ENCODE measurements around the gene CWC25. TPM values are rescaled to one million over a fixed set of nuclear protein-coding genes. Genes with fewer than 3 reads are reported as not detected.
"Not testable (repeated sequence)": the region's sequence is repeated elsewhere in the genome, so short reads cannot be mapped to it uniquely, and the experiment has no call there.

CWC25 gene
- total RNA-seq, 1 donor from 2014 or later, result 16.8 TPM

GRCh38 chr17:38852771-38853291 lies 27.7 kb upstream of the CWC25 start:
- no peak for DNase-seq

- DNase-seq, result no peak
Measured at GRCh38 chr17:38851434-38851833, 26.3 kb upstream of the CWC25 start.

GRCh38 chr17:38850374-38850773 lies 25.3 kb upstream of the CWC25 start:
- DNase-seq, result no peak

- DNase-seq, result no peak
Measured at GRCh38 chr17:38848939-38849605, 24.0 kb upstream of the CWC25 start.

GRCh38 chr17:38848557-38848891 lies 23.4 kb upstream of the CWC25 start:
- no peak for DNase-seq

GRCh38 chr17:38844261-38844757 lies 19.2 kb upstream of the CWC25 start:
- DNase-seq, result no peak

GRCh38 chr17:38825762-38826247 lies 684 bp upstream of the CWC25 start:
- no peak for DNase-seq

- no peak for DNase-seq
Measured at GRCh38 chr17:38815576-38816193, 9.4 kb downstream of the CWC25 start.

- DNase-seq, result no peak
Measured at GRCh38 chr17:38809828-38810227, 15.3 kb downstream of the CWC25 start.

- DNase-seq, result peak; percentile 56
Measured at GRCh38 chr17:38800237-38800760, 24.8 kb downstream of the CWC25 start.

GRCh38 chr17:38799501-38800236 lies 25.5 kb downstream of the CWC25 start, which contains the start of gene PIP4K2B:
Gene PIP4K2B (minus strand): TSS chr17:38799556. CDS start chr17:38799424, 132 bp downstream.
- DNase-seq, result peak; percentile 92

- DNase-seq, result peak; percentile 69
Measured at GRCh38 chr17:38798614-38799500, 26.3 kb downstream of the CWC25 start.

GRCh38 chr17:38797828-38798227 lies 27.3 kb downstream of the CWC25 start:
- no peak for DNase-seq

- DNase-seq, result no peak
Measured at GRCh38 chr17:38797158-38797490, 28.0 kb downstream of the CWC25 start.

GRCh38 chr17:38796451-38797157 lies 28.5 kb downstream of the CWC25 start:
- DNase-seq, result no peak

GRCh38 chr17:38794221-38794620 lies 30.9 kb downstream of the CWC25 start:
- no peak for DNase-seq

GRCh38 chr17:38791162-38791561 lies 34.0 kb downstream of the CWC25 start:
- DNase-seq, result no peak

GRCh38 chr17:38790148-38790707 lies 34.9 kb downstream of the CWC25 start:
- not testable (repeated sequence) for DNase-seq

- no peak for DNase-seq
Measured at GRCh38 chr17:38789185-38789584, 35.9 kb downstream of the CWC25 start.

GRCh38 chr17:38787999-38788398 lies 37.1 kb downstream of the CWC25 start:
- DNase-seq, result not testable (repeated sequence)

- DNase-seq, result no peak
Measured at GRCh38 chr17:38786372-38786771, 38.7 kb downstream of the CWC25 start.
